H1 (cell line): ENCODE data around the gene CHST11. TPM values are rescaled to one million over a fixed set of nuclear protein-coding genes. Genes with fewer than 3 reads are reported as not detected.

Experiments used
- ASH2L ChIP-seq: fragments of 200-600, 300-600 bp; sonication (generic); IDR thresholded peaks from one replicate; pipeline ENCODE4 v1.7.1; 2017; ENCODE audit warnings: low read length
- BCL11A ChIP-seq, 2 experiments: IDR thresholded peaks; one replicate each; pipeline ENCODE4 v1.6.1; 2011; ENCODE audit warnings: low read depth in 2 of 2, low read length in 2 of 2, mild to moderate bottlenecking in 2 of 2
- CHD2 ChIP-seq: IDR thresholded peaks from 2 replicates; pipeline ENCODE4 v1.6.1; 2012; ENCODE audit warnings: low read length, improper control_type of control experiment
- E2F6 ChIP-seq: IDR thresholded peaks from 2 replicates; pipeline ENCODE4 v1.6.1; 2012; ENCODE audit warnings: inconsistent platforms
- FOSL1 ChIP-seq: IDR thresholded peaks from 2 replicates; pipeline ENCODE4 v1.6.1; 2011; ENCODE audit warnings: mild to moderate bottlenecking, low read depth, low read length, moderate library complexity; ENCODE audit not compliant: insufficient read depth
- JUN ChIP-seq: IDR thresholded peaks from 2 replicates; pipeline ENCODE4 v1.6.1; 2011; ENCODE audit warnings: low read depth, mild to moderate bottlenecking, improper control_type of control experiment, low read length
- KDM4A ChIP-seq: IDR thresholded peaks from one replicate; pipeline ENCODE4 v1.7.1; 2012; ENCODE audit warnings: low read depth, mild to moderate bottlenecking, moderate library complexity, low read length, inconsistent platforms; ENCODE audit not compliant: severe bottlenecking
- SIRT6 ChIP-seq: IDR thresholded peaks from one replicate; pipeline ENCODE4 v1.7.1; 2012; ENCODE audit warnings: low read length, inconsistent platforms
- ZNF274 ChIP-seq: IDR thresholded peaks from 2 replicates; pipeline ENCODE4 v1.7.0; 2012; ENCODE audit warnings: low read length, borderline replicate concordance; ENCODE audit errors: extremely low read depth
- polyA plus RNA-seq, 7 experiments: library from polyadenylated mRNA; depleted of rRNA in 3 of 7; stranded (reverse) in 5 of 7; unstranded in 2 of 7; fragments of >200 nt in 5 of 7; fragments of 200-250 nt in 2 of 7; gene quantifications; 1 replicate in 5 of 7; 2 replicates in 1 of 7; 4 replicates in 1 of 7; pipeline versions ENCODE4 v1.2.1 to v1.2.3, GENCODE V29; 2011 to 2013; ENCODE audit warnings: missing spikeins in 2 of 7, mixed read lengths in 2 of 7
- total RNA-seq: library from RNA; stranded (reverse); fragmentation: NEBNext Ultra II Directional; extraction: Animal tissue kit (Norgen Biotek cat#: 25700); gene quantifications from 2 replicates; pipeline ENCODE4 v1.2.1, GENCODE V29; 2021
- TF ChIP-seq, protein P1 (sequence below): fragments of 300-600 bp; sonication (generic); IDR thresholded peaks from 2 replicates; pipeline ENCODE4 v1.7.1; 2012; ENCODE audit warnings: low read length, moderate library complexity, mild to moderate bottlenecking, inconsistent platforms; ENCODE audit not compliant: insufficient replicate concordance

CHST11 gene
- total and polyA plus RNA-seq, 2 of the 8 experiments (the other 6 are each of a cell fraction or from before 2014, with no cell fraction given) = 14.4 to 20.8 TPM

DNA sequence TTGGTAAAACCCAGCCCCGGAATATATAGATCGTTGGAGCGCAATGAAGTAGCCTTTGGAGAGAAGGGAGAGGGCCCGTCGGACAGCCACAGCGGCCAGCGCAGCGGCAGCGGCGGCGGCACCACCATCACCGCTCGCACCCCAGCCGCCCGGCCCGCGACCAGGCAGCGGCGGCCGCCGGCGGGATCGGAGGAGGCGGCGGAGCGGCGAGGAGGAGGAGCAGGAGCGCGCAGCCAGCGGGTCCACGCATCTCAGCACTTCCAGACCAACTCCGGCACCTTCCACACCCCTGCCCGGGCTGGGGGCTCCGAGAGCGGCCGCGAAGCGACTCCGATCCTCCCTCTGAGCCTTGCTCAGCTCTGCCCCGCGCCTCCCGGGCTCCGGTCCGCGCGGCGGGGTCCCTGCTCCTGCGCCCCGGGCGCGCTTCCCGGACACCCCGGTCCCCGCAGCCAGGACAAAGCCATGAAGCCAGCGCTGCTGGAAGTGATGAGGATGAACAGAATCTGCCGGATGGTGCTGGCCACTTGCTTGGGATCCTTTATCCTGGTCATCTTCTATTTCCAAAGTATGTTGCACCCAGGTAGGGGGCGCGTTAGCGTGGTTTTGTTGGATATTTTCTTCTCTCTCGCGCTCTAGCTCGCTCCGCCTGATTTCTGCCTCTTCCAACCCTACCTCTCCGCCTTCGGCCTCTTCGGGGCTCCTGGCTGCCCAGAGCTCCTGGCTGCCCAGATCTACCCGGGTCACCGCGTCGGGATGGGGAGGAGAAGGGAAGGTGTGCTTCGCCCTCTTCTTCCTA lies 400 bp downstream of the CHST11 start (continued):
- TF ChIP-seq, protein P1, sequence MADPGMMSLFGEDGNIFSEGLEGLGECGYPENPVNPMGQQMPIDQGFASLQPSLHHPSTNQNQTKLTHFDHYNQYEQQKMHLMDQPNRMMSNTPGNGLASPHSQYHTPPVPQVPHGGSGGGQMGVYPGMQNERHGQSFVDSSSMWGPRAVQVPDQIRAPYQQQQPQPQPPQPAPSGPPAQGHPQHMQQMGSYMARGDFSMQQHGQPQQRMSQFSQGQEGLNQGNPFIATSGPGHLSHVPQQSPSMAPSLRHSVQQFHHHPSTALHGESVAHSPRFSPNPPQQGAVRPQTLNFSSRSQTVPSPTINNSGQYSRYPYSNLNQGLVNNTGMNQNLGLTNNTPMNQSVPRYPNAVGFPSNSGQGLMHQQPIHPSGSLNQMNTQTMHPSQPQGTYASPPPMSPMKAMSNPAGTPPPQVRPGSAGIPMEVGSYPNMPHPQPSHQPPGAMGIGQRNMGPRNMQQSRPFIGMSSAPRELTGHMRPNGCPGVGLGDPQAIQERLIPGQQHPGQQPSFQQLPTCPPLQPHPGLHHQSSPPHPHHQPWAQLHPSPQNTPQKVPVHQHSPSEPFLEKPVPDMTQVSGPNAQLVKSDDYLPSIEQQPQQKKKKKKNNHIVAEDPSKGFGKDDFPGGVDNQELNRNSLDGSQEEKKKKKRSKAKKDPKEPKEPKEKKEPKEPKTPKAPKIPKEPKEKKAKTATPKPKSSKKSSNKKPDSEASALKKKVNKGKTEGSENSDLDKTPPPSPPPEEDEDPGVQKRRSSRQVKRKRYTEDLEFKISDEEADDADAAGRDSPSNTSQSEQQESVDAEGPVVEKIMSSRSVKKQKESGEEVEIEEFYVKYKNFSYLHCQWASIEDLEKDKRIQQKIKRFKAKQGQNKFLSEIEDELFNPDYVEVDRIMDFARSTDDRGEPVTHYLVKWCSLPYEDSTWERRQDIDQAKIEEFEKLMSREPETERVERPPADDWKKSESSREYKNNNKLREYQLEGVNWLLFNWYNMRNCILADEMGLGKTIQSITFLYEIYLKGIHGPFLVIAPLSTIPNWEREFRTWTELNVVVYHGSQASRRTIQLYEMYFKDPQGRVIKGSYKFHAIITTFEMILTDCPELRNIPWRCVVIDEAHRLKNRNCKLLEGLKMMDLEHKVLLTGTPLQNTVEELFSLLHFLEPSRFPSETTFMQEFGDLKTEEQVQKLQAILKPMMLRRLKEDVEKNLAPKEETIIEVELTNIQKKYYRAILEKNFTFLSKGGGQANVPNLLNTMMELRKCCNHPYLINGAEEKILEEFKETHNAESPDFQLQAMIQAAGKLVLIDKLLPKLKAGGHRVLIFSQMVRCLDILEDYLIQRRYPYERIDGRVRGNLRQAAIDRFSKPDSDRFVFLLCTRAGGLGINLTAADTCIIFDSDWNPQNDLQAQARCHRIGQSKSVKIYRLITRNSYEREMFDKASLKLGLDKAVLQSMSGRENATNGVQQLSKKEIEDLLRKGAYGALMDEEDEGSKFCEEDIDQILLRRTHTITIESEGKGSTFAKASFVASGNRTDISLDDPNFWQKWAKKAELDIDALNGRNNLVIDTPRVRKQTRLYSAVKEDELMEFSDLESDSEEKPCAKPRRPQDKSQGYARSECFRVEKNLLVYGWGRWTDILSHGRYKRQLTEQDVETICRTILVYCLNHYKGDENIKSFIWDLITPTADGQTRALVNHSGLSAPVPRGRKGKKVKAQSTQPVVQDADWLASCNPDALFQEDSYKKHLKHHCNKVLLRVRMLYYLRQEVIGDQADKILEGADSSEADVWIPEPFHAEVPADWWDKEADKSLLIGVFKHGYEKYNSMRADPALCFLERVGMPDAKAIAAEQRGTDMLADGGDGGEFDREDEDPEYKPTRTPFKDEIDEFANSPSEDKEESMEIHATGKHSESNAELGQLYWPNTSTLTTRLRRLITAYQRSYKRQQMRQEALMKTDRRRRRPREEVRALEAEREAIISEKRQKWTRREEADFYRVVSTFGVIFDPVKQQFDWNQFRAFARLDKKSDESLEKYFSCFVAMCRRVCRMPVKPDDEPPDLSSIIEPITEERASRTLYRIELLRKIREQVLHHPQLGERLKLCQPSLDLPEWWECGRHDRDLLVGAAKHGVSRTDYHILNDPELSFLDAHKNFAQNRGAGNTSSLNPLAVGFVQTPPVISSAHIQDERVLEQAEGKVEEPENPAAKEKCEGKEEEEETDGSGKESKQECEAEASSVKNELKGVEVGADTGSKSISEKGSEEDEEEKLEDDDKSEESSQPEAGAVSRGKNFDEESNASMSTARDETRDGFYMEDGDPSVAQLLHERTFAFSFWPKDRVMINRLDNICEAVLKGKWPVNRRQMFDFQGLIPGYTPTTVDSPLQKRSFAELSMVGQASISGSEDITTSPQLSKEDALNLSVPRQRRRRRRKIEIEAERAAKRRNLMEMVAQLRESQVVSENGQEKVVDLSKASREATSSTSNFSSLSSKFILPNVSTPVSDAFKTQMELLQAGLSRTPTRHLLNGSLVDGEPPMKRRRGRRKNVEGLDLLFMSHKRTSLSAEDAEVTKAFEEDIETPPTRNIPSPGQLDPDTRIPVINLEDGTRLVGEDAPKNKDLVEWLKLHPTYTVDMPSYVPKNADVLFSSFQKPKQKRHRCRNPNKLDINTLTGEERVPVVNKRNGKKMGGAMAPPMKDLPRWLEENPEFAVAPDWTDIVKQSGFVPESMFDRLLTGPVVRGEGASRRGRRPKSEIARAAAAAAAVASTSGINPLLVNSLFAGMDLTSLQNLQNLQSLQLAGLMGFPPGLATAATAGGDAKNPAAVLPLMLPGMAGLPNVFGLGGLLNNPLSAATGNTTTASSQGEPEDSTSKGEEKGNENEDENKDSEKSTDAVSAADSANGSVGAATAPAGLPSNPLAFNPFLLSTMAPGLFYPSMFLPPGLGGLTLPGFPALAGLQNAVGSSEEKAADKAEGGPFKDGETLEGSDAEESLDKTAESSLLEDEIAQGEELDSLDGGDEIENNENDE = no peak
- TF ChIP-seq KDM4A (peak; percentile 89), BCL11A (IDR thresholded peaks at IDR 0.05; ENCODE audit: low read depth in 2 of 2, low read length in 2 of 2) (no peak), SIRT6 (no peak), E2F6 (no peak), JUN (no peak), CHD2 (no peak), ASH2L (peak; percentile 69), ZNF274 (no peak), FOSL1 (no peak)
